Measurements from ENCODE around the gene RUNX2. TPM values are rescaled to one million over a fixed set of nuclear protein-coding genes. Genes with fewer than 3 reads are reported as not detected.

RUNX2 gene
- total RNA-seq, 1 experiment from 2014 or later, result 7.0 TPM

DNA sequence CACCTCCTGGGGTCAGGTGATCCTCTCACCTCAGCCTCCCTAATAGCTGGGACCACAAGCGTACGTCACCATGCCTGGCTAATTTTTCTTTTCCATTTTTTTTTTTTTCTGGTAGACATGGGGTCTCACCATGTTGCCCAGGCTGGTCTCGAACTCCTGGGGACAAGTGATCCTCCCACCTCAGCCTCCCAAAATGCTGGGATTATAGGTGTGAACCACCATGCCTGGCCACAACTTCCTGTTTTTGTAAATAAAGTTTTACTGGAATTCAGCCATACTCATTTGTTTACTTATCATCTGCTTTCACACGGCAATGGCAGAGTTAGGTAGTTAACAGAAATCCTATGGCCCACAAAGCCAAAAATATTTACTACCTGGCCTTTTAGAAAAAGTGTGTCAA lies 7.8 kb upstream of the RUNX2 start:
- Histone ChIP-seq H3K4me1 (ENCODE audit: control insufficient read depth, insufficient read depth, low read length) (no peaks in the 10 kb centered on the region), H3K27me3 (ENCODE audit: control insufficient read depth, insufficient read depth, low read length) (no peaks in the 10 kb centered on the region), H3K4me3 (ENCODE audit: low read depth in 2 of 2, low read length in 2 of 2) (no peak overlapping the region), H3K9me3 (ENCODE audit: control insufficient read depth, insufficient read depth, low read depth, low read length) (no peaks in the 10 kb centered on the region), H3K27ac (ENCODE audit: low read length) (no peak overlapping the region), H3K36me3 (ENCODE audit: control insufficient read depth, insufficient read depth, low read length) (no peaks in the 10 kb centered on the region)
- CTCF ChIA-PET, result no interaction called here
- no TSS peak for BruUV-seq (replicated peaks)
- no peak for ATAC-seq
- POLR2A ChIA-PET, result no interaction called here
- in situ Hi-C loops (cut with HindIII; ENCODE audit: low pct_unique_long_range_greater_than_20kb, low sequenced_read_pairs), result no loop called here
- intact Hi-C loops (cut with micrococcal nuclease; ENCODE audit: unreplicated experiment), result no loop called here
- TF ChIP-seq, protein P1, sequence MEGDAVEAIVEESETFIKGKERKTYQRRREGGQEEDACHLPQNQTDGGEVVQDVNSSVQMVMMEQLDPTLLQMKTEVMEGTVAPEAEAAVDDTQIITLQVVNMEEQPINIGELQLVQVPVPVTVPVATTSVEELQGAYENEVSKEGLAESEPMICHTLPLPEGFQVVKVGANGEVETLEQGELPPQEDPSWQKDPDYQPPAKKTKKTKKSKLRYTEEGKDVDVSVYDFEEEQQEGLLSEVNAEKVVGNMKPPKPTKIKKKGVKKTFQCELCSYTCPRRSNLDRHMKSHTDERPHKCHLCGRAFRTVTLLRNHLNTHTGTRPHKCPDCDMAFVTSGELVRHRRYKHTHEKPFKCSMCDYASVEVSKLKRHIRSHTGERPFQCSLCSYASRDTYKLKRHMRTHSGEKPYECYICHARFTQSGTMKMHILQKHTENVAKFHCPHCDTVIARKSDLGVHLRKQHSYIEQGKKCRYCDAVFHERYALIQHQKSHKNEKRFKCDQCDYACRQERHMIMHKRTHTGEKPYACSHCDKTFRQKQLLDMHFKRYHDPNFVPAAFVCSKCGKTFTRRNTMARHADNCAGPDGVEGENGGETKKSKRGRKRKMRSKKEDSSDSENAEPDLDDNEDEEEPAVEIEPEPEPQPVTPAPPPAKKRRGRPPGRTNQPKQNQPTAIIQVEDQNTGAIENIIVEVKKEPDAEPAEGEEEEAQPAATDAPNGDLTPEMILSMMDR (IDR thresholded peaks at IDR 0.05), result no peak
- TF ChIP-seq TCF7L2 (IDR thresholded peaks at IDR 0.05; ENCODE audit: low read depth, low read length) (no peak), SIN3A (IDR thresholded peaks at IDR 0.05; ENCODE audit: borderline replicate concordance, insufficient read depth, low read depth, low read length) (no peak), POLR2AphosphoS5 (IDR thresholded peaks at IDR 0.05; ENCODE audit: low read depth, low read length) (no peak)
- TF ChIP-seq, protein P2, sequence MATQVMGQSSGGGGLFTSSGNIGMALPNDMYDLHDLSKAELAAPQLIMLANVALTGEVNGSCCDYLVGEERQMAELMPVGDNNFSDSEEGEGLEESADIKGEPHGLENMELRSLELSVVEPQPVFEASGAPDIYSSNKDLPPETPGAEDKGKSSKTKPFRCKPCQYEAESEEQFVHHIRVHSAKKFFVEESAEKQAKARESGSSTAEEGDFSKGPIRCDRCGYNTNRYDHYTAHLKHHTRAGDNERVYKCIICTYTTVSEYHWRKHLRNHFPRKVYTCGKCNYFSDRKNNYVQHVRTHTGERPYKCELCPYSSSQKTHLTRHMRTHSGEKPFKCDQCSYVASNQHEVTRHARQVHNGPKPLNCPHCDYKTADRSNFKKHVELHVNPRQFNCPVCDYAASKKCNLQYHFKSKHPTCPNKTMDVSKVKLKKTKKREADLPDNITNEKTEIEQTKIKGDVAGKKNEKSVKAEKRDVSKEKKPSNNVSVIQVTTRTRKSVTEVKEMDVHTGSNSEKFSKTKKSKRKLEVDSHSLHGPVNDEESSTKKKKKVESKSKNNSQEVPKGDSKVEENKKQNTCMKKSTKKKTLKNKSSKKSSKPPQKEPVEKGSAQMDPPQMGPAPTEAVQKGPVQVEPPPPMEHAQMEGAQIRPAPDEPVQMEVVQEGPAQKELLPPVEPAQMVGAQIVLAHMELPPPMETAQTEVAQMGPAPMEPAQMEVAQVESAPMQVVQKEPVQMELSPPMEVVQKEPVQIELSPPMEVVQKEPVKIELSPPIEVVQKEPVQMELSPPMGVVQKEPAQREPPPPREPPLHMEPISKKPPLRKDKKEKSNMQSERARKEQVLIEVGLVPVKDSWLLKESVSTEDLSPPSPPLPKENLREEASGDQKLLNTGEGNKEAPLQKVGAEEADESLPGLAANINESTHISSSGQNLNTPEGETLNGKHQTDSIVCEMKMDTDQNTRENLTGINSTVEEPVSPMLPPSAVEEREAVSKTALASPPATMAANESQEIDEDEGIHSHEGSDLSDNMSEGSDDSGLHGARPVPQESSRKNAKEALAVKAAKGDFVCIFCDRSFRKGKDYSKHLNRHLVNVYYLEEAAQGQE (IDR thresholded peaks at IDR 0.05; ENCODE audit: insufficient read depth in 1 of 2, low read depth in 2 of 2, low read length in 1 of 2), result no peak
- DNase-seq (ENCODE audit: low read depth, low spot score), result no peak

DNA sequence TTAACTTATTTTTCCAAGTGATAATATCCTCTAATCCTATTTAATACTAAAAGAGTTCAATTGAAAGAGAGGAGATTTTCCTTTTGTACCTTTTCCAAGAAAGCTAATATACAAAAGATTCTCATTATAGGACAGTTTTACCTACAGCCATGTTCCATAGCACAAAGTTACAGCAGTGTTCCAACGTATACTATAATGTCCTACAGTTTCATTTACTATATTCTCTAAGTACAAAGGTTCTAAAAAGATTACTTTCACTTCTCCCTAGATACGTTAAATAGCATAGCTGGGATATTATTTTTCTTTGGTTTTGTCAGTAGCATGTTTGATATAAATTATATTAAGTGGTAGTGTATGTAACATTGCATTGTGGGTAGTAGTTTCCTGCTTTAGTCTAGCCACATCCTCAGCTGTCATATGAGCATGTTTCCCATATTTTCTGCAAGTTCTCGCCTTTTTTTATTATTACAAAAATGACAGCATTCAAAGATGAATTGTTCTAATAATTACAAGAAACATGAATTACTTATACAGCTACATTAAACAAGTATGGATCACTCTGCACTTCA lies 4.4 kb upstream of the RUNX2 start:
- no TSS peak for BruUV-seq (replicated peaks)
- Histone ChIP-seq H3K4me1 (ENCODE audit: control insufficient read depth, insufficient read depth, low read length) (no peaks in the 10 kb centered on the region), H3K9me3 (ENCODE audit: control insufficient read depth, insufficient read depth, low read depth, low read length) (no peaks in the 10 kb centered on the region), H3K27me3 (ENCODE audit: control insufficient read depth, insufficient read depth, low read length) (no peaks in the 10 kb centered on the region), H3K36me3 (ENCODE audit: control insufficient read depth, insufficient read depth, low read length) (no peaks in the 10 kb centered on the region), H3K27ac (ENCODE audit: low read length) (no peak overlapping the region), H3K4me3 (ENCODE audit: low read depth in 2 of 2, low read length in 2 of 2) (no peak overlapping the region)
- DNase-seq (ENCODE audit: low read depth, low spot score) (no peak), ATAC-seq (no peak)
- POLR2A ChIA-PET, result interaction anchor here (0.6 kb wide), 1 partner anchor 34 kb away, joined by 3 read pairs; no protein-coding TSS in a partner anchor
- in situ Hi-C loops (cut with HindIII; ENCODE audit: low pct_unique_long_range_greater_than_20kb, low sequenced_read_pairs), result no loop called here
- TF ChIP-seq TCF7L2 (IDR thresholded peaks at IDR 0.05; ENCODE audit: low read depth, low read length) (no peak), POLR2AphosphoS5 (IDR thresholded peaks at IDR 0.05; ENCODE audit: low read depth, low read length) (no peak), SIN3A (IDR thresholded peaks at IDR 0.05; ENCODE audit: borderline replicate concordance, insufficient read depth, low read depth, low read length) (no peak)
- TF ChIP-seq, protein P2 (IDR thresholded peaks at IDR 0.05; ENCODE audit: insufficient read depth in 1 of 2, low read depth in 2 of 2, low read length in 1 of 2), result no peak
- TF ChIP-seq, protein P1 (IDR thresholded peaks at IDR 0.05), result no peak
- CTCF ChIA-PET, result no interaction called here
- intact Hi-C loops (cut with micrococcal nuclease; ENCODE audit: unreplicated experiment), result no loop called here
